Esophagus squamous epithelium (tissue), 4 donors: Measurements from ENCODE around the gene NMT1.

ENCODE experiments used
- POLR2A ChIP-seq, 4 donors: fragments of 450-650 bp; IDR thresholded peaks; one replicate each; pipeline ENCODE4 v1.6.1; 2017; ENCODE audit warnings: antibody characterized with exemption in 4 of 4, mild to moderate bottlenecking in 4 of 4, moderate library complexity in 3 of 4
- TF ChIP-seq, protein P1 (sequence below), 6 experiments: fragments of 450-650 bp in 4 of 6; fragments of 200-600 bp in 2 of 6; sonication (generic) in 2 of 6; IDR thresholded peaks; one replicate each; pipeline ENCODE4 v1.5.1; 2016 to 2019; ENCODE audit warnings: antibody characterized with exemption in 6 of 6, mild to moderate bottlenecking in 4 of 6, moderate library complexity in 4 of 6

DNA sequence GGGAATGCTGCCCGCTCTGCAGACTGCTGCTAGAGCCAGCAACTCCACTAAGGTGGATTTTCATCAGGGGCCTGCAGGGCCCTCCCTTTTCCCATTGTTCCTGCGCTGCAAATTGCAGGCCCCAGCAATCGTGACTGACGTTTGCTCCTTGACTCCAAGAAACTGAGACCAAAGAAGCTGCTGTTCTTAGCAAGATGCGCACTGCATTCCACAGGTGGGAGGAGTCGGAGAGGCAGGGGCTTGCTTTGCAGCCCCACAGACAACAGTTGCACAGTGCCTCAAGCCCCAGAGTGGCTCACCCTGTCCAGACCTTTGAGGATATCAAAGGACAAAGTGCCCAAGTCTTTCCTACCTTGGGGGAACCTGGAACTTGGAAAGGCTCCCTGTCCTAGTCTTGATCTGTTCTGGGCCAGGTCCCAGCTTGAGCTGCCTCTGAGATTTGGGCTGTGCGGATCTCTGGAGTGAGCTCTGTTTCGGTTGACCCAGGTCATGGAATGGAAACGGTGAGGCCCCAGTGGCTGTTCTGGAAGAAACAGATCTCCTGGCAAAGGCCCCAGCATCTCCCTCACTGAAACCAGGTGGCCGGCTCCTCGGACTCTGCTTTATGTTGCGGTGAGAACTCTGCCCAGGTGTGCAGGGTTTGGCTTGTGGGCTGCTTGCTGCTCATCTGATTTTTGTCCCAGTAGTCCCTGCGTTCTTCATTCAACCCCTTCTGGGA, 46.3 kb downstream of the NMT1 start:
- TF ChIP-seq POLR2A (IDR thresholded peaks at IDR 0.05), result no peak
- TF ChIP-seq, protein P1, sequence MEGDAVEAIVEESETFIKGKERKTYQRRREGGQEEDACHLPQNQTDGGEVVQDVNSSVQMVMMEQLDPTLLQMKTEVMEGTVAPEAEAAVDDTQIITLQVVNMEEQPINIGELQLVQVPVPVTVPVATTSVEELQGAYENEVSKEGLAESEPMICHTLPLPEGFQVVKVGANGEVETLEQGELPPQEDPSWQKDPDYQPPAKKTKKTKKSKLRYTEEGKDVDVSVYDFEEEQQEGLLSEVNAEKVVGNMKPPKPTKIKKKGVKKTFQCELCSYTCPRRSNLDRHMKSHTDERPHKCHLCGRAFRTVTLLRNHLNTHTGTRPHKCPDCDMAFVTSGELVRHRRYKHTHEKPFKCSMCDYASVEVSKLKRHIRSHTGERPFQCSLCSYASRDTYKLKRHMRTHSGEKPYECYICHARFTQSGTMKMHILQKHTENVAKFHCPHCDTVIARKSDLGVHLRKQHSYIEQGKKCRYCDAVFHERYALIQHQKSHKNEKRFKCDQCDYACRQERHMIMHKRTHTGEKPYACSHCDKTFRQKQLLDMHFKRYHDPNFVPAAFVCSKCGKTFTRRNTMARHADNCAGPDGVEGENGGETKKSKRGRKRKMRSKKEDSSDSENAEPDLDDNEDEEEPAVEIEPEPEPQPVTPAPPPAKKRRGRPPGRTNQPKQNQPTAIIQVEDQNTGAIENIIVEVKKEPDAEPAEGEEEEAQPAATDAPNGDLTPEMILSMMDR (IDR thresholded peaks at IDR 0.05), result no peak
